Omental fat pad (tissue), 4 donors: Measurements from ENCODE around the gene SERPINI1. TPM values are rescaled to one million over a fixed set of nuclear protein-coding genes. Genes with fewer than 3 reads are reported as not detected.
"Not testable (repeated sequence)": the region's sequence is repeated elsewhere in the genome, so short reads cannot be mapped to it uniquely, and the experiment has no call there.

ENCODE experiments used
- ATAC-seq: fragments of 150-250 bp; one replicate; pipeline ENCODE4 v1.9.1; 2016; ENCODE audit warnings: mild to moderate bottlenecking, moderate library complexity; ENCODE audit not compliant: low FRiP score
- DNase-seq: peaks from one replicate; pipeline ENCODE4 v3.0.0-alpha.2; 2019; ENCODE audit warnings: low spot score
- CTCF ChIP-seq, 3 donors: fragments of 450-650 bp; IDR thresholded peaks; one replicate each; pipeline ENCODE4 v1.5.1; 2016 to 2017; ENCODE audit warnings: antibody characterized with exemption in 3 of 3, mild to moderate bottlenecking in 3 of 3, moderate library complexity in 2 of 3
- total RNA-seq, 4 donors: library from RNA; depleted of rRNA; stranded (reverse); fragments of >200 nt; gene quantifications; one replicate each; pipeline ENCODE4 v1.1.0, GENCODE V29; 2016

The SERPINI1 gene
- total RNA-seq, 4 donors from 2014 or later, result 2.2 to 7.1 (median 4.5) TPM

DNA sequence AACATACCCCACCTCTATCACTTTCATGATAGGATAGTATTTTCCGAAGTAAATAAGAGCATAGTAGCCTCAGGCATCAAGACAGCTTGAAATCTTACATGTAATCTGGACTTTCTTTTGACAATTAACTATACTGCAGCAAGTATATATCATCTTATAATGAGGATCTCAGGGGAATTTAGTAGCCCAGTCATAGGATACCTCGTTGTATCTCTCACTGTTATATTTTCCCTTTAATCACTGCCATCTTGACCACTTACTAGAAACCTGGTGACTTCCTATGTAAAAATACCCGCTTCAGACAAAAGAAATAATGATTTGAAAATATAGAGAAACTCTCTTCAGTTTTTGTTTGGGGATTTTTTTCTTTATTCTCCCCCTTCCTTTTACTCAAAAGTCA, 88.2 kb downstream of the SERPINI1 start:
- DNase-seq (no peak), ATAC-seq (no peak)
- TF ChIP-seq CTCF (IDR thresholded peaks at IDR 0.05), result no peak

DNA sequence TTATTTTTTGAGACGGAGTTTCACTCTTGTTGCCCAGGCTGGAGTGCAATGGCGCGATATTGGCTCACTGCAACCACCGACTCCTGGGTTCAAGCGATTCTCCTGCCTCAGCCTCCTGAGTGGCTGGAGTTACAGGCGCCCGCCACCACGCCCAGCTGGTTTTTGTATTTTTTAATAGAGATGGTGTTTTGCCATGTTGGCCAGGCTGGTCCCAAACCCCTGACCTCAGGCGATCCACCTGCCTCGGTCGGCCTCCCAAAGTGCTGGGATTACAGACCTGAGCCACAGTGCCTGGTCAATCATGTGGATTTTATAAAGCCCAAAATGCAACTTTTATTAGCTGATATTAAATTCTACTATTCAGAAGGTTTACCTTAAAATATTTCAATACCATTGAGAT, 92.1 kb downstream of the SERPINI1 start:
- DNase-seq, ATAC-seq: not testable (repeated sequence)

GRCh38 chr3:167829071-167829470, 93.5 kb downstream of the SERPINI1 start:
- no peak for ATAC-seq
- TF ChIP-seq CTCF (IDR thresholded peaks at IDR 0.05), result no peak

DNA sequence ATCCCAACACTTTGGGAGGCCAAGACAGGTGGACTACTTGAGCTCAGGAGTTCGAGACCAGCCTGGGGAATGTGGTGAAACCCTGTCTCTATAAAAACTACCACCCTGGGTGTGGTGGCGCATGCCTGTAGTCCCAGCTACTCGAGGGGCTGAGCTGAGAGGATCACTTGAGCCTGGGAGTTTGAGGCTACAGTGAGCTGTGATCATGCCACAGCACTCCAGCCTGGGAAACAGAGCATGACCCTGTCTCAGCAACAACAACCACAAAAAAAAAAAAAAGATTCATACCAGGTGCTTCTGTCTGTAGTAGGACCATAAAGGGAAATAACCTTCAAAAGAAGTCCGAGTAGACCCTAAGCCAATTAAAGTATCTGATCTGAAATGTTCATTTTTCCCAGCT, 94.5 kb downstream of the SERPINI1 start:
- TF ChIP-seq CTCF (IDR thresholded peaks at IDR 0.05), result no peak
- DNase-seq (no peak), ATAC-seq (no peak)

More at GRCh38 chr3:167829071-167829470, 93.5 kb downstream of the SERPINI1 start:
- DNase-seq, result no peak

GRCh38 chr3:167835359-167835758, 99.8 kb downstream of the SERPINI1 start:
- ATAC-seq (no peak), DNase-seq (no peak)
- no peak for TF ChIP-seq CTCF (IDR thresholded peaks at IDR 0.05)

DNA sequence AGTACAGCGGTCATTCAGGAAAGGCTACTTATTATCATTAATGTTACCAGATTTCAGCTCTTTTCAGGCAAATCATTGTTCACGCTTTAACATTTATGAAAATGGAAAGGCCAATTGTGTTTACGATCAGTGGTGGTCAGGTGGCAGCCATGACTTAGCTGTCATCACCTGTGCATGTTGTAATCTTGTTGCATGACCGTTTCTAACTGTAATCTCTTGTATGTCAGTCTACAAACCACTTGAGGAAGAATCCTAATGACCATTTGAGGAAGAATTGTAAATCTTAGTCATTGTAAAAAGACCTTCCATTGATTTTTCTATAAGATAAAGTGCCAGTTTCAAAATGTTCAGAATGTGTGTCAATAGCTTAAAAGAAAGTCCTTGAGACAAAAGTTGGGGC, 100.4 kb downstream of the SERPINI1 start:
- ATAC-seq, result no peak
- no peak for TF ChIP-seq CTCF (IDR thresholded peaks at IDR 0.05)
- no peak for DNase-seq

GRCh38 chr3:167837466-167837865, 101.9 kb downstream of the SERPINI1 start:
- DNase-seq (no peak), ATAC-seq (no peak)
- TF ChIP-seq CTCF (IDR thresholded peaks at IDR 0.05), result no peak
